Mucosa of descending colon (tissue), 3 donors: ENCODE measurements around the gene C2orf49. TPM values are rescaled to one million over a fixed set of nuclear protein-coding genes. Genes with fewer than 3 reads are reported as not detected.
"Not testable (repeated sequence)": the region's sequence is repeated elsewhere in the genome, so short reads cannot be mapped to it uniquely, and the experiment has no call there.

ENCODE experiments used
- ATAC-seq: fragments of 200-7000 bp; cut with Tn5 transposase; one replicate; pipeline ENCODE4 v1.9.1; 2020; ENCODE audit warnings: mild to moderate bottlenecking, moderate library complexity
- DNase-seq, 3 donors: peaks; one replicate each; pipeline ENCODE4 v3.0.0-alpha.2; 2020
- H3K36me3 ChIP-seq: fragments of 200-600 bp; one replicate; pipeline ENCODE4 v1.8.0; 2021; ENCODE audit warnings: low read depth, mild to moderate bottlenecking
- H3K4me1 ChIP-seq: fragments of 200-600 bp; one replicate; pipeline ENCODE4 v1.8.0; 2021; ENCODE audit warnings: low read depth, mild to moderate bottlenecking
- H3K4me3 ChIP-seq: fragments of 200-600 bp; one replicate; pipeline ENCODE4 v1.8.0; 2021; ENCODE audit warnings: mild to moderate bottlenecking
- H3K9me3 ChIP-seq: fragments of 200-600 bp; one replicate; pipeline ENCODE4 v1.8.0; 2021; ENCODE audit warnings: mild to moderate bottlenecking
- CTCF ChIP-seq: fragments of 200-600 bp; IDR thresholded peaks from one replicate; pipeline ENCODE4 v1.8.0; 2022; ENCODE audit warnings: antibody characterized with exemption, mild to moderate bottlenecking
- intact Hi-C, 2 donors: fragments of 100-400 bp; cut with DNase I in 1 of 2; cut with micrococcal nuclease in 1 of 2; formaldehyde crosslinking; loops; one replicate each; pipeline versions ENCODE4 v1.11.0 to v1.11.1; 2022; cut with DNase I, micrococcal nuclease
- total RNA-seq, 3 donors: library from RNA; stranded (reverse); fragmentation: NEBNext Ultra II Directional in 2 of 3; extraction: Animal tissue kit (Norgen Biotek cat#: 25700) in 2 of 3; gene quantifications; one replicate each; pipeline versions ENCODE4 v1.2.1 to v1.2.4, GENCODE V29; 2021 to 2023
- donor health status: DM: no; HTN: no; CAD: no; lungs with moderate emphysema.
- donor health status: DM: no; HTN: no; CAD: no.
- donor health status: DM: no; HTN: yes; CAD: no.

C2orf49 gene
- total RNA-seq, 3 donors from 2014 or later = 11.0 to 21.0 (median 11.6) TPM

- ATAC-seq (no peak), DNase-seq (no peak)
- peaks cover 15% of the 10 kb centered on the region for H3K4me1 ChIP-seq
- intact Hi-C loops = no loop called here
- H3K9me3 ChIP-seq = no peaks in the 10 kb centered on the region
- H3K4me3 ChIP-seq = no peak overlapping the region
- no peaks in the 10 kb centered on the region for H3K36me3 ChIP-seq
- no peak for TF ChIP-seq CTCF
Observed at GRCh38 chr2:105325389-105325963, 11.9 kb upstream of the C2orf49 start.

GRCh38 chr2:105327271-105327670, 10.1 kb upstream of the C2orf49 start:
- H3K4me1 ChIP-seq = peaks cover 16% of the 10 kb centered on the region
- intact Hi-C loops, H3K36me3 ChIP-seq, H3K4me3 ChIP-seq, DNase-seq, ATAC-seq, H3K9me3 ChIP-seq: not testable (repeated sequence)

GRCh38 chr2:105327690-105328089, 9.7 kb upstream of the C2orf49 start:
- intact Hi-C loops = no loop called here
- no peak for ATAC-seq
- no peak overlapping the region for H3K4me3 ChIP-seq

GRCh38 chr2:105328281-105329196, 8.8 kb upstream of the C2orf49 start:
- Histone ChIP-seq H3K9me3 (no peaks in the 10 kb centered on the region), H3K36me3 (no peaks in the 10 kb centered on the region), H3K4me1 (peaks cover 16% of the 10 kb centered on the region), H3K4me3 (peak overlapping the region; percentile 34)
- TF ChIP-seq CTCF = no peak
- intact Hi-C loops = no loop called here
- peak; percentile 59 for ATAC-seq
- DNase-seq = peak in 2 of 3 donors; percentile 56 to 57

More at GRCh38 chr2:105327690-105328089, 9.7 kb upstream of the C2orf49 start:
- Histone ChIP-seq H3K9me3 (no peaks in the 10 kb centered on the region), H3K4me1 (peaks cover 16% of the 10 kb centered on the region), H3K36me3 (no peaks in the 10 kb centered on the region)
- TF ChIP-seq CTCF = no peak
- no peak for DNase-seq

GRCh38 chr2:105329197-105329554, 8.2 kb upstream of the C2orf49 start:
- Histone ChIP-seq H3K4me3 (peak overlapping the region; percentile 34), H3K4me1 (peaks cover 16% of the 10 kb centered on the region), H3K9me3 (no peaks in the 10 kb centered on the region), H3K36me3 (no peaks in the 10 kb centered on the region)
- TF ChIP-seq CTCF = no peak
- DNase-seq (peak in 2 of 3 donors; percentile 26 to 69), ATAC-seq (peak; percentile 24)
- intact Hi-C loops = no loop called here
